T-helper 22 cell (primary cell): ENCODE measurements around the gene ZNF692.
"Not testable (repeated sequence)": the region's sequence is repeated elsewhere in the genome, so short reads cannot be mapped to it uniquely, and the experiment has no call there.

Experiments used
- DNase-seq: peaks from one replicate; pipeline ENCODE4 v3.0.0-alpha.2; 2020; ENCODE audit warnings: low read depth

ZNF692 gene

DNA sequence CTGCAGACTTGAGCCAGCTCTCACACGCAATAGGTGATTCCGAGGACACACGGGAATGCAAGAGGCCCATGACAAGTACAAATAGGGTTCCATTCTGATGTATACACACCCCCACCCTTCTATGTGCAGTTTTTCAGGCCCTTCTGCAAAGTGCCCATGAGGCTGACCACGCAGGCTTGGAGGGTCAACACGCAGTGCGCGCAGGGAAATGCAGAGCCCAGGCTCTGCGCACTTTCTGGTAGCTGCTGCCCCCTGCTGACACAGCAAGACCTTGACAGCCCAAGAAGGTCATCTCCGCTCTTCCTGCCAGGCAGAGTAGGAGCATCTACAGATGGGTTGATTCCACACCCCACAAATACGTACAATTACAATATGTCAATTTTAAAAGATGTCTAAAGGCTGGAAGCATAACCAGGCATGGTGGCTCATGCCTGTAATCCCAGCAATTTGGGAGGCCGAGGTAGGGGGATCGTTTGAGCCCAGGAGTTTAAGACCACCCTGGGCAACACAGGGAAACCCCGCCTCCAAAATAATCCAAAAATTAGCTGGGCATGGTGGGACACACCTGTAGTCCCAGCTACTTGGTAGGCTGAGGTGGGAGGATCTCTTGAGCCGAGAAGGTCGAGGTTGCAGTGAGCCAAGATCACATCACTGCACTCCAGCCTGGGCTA lies 51.7 kb downstream of the ZNF692 start:
- no peak for DNase-seq

DNA sequence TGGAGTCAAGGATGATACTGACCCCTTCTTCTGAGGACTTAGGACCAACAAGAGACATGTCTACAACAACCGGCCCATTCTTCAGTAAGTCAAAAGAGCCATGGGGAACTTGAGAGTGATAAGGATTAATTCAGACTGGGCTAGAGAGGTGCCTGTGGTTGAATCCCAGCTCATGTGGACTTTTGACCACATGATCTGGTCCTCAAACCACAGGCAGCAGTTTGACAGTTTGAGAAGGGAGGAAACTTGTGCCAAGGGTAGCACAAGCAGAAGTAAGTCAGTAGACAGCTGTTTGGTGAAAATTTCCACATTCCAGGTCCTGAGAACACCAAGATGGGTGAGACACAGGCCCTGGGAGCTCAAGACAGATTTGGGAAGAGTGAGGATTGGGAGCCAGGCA lies 53.0 kb downstream of the ZNF692 start:
- no peak for DNase-seq

DNA sequence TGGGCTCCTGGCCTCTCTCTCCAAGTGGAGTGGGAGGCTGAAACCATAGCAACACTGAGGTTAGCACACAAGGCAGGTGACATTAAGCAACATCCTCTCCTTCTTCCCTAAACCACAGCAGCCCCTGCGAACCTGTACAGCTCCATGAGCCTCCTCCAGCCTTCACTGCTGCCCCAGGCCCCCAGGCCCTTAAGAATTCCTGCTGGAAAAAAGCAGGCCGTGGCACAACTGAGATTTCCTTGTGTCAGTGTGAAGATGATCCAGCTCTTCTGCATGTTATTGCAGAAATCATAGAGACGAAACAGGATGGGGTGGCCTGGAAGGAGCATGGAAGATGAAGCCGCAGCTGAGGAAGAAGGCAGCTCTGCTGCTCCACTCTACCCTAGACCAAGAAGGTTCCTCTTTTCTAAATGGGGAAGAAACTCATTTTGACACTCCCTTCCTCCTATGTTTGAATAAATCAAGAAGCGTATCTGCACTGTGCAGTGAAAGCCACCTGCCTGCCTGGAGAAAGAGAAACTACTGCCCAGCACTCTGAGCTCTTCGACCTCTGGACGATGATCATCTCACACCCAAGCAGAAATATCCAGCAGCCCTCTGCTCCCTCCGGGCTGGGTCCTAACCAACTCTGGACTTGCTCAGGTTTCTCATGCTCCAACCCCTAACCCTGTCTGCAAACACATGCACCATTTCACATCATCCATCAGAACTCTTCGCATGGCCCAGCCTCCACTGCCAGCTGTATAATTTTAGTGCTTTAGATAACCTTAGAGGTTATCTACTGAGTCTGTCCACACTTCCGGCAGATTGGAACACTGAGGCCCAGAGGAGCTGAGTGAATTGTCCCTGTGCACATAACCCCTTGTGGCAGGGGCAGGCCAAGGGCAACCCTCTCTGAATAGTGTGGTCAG lies 53.9 kb downstream of the ZNF692 start:
- no peak for DNase-seq

DNA sequence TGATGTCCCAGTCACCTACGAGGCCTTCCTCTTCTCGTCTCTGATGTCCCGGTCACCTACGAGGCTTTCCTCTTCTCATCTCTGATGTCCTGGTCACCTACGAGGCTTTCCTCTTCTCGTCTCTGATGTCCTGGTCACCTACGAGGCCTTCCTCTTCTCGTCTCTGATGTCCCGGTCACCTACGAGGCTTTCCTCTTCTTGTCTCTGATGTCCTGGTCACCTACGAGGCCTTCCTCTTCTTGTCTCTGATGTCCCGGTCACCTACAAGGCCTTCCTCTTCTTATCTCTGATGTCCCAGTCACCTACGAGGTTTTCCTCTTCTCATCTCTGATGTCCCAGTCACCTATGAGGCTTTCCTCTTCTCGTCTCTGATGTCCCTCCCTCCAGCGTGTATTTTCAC lies 55.4 kb downstream of the ZNF692 start:
- DNase-seq = not testable (repeated sequence)

DNA sequence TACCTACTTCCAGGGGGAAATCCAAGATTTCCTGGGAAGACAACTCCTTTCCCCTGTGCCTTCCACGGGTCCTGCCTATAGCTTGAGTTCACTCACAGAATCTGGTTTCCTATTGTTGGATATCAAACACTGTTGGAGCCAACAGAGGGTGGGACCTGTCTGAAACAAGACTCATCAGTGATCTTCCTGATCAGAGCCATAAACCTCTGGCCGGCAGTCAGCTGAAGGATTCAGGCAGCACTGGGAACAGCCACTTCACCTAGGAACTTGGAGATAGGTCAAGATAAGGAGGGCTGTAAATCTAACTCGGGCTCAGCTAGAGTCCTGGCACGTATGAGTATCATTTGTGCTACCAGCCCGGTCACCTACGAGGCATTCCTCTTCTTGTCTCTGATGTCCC lies 56.4 kb downstream of the ZNF692 start:
- DNase-seq = no peak

DNA sequence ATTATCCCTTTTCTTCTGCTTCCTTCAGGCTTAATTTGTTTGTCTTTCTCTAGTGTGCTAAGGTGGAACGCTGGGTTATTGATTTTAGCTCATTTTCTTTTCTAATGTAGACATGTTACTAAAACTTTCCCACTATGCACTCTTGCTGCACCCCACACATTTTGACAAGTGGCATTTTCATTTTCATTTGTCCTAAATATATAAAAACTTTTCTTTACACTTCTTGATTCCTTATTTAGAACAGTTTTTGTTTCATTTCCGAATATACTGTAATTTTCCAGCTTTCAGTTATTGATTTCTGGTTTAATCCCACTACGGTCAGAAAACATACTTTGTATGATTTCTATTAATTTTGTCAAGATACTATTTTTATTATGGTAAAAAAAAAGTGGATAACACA lies 58.4 kb downstream of the ZNF692 start:
- no peak for DNase-seq
